Hindlimb muscle (tissue), 1 donor: Measurements from ENCODE around the gene SIRT3. TPM values are rescaled to one million over a fixed set of nuclear protein-coding genes. Genes with fewer than 3 reads are reported as not detected.

ENCODE experiments used
- DNase-seq: peaks from one replicate; pipeline ENCODE4 v3.0.0-alpha.2; 2013
- polyA plus RNA-seq: library from polyadenylated mRNA; unstranded; fragments of 120-200 nt; gene quantifications from one replicate; pipeline ENCODE4 v1.2.1, GENCODE V29; 2013; ENCODE audit not compliant: insufficient read length

The SIRT3 gene
- 25.5 TPM for polyA plus RNA-seq

- DNase-seq, result peak; percentile 79
Measured at GRCh38 chr11:235997-236773, at the start of gene SIRT3. Gene SIRT3 (minus strand): TSS chr11:236342. CDS start chr11:236328, 14 bp downstream.

GRCh38 chr11:285894-286220 lies 49.7 kb upstream of the SIRT3 start:
- DNase-seq, result no peak

GRCh38 chr11:285021-285893 lies 49.1 kb upstream of the SIRT3 start:
- no peak for DNase-seq

GRCh38 chr11:284105-285020 lies 48.2 kb upstream of the SIRT3 start:
- no peak for DNase-seq

GRCh38 chr11:283405-284104 lies 47.4 kb upstream of the SIRT3 start:
- DNase-seq, result no peak

- no peak for DNase-seq
Measured at GRCh38 chr11:282630-283360, 46.7 kb upstream of the SIRT3 start.

- no peak for DNase-seq
Measured at GRCh38 chr11:282171-282570, 46.0 kb upstream of the SIRT3 start.

GRCh38 chr11:281486-282161 lies 45.5 kb upstream of the SIRT3 start:
- no peak for DNase-seq

GRCh38 chr11:280706-281485 lies 44.8 kb upstream of the SIRT3 start:
- no peak for DNase-seq

- no peak for DNase-seq
Measured at GRCh38 chr11:279966-280705, 44.0 kb upstream of the SIRT3 start.

- no peak for DNase-seq
Measured at GRCh38 chr11:279040-279965, 43.2 kb upstream of the SIRT3 start.

- no peak for DNase-seq
Measured at GRCh38 chr11:278001-278951, 42.1 kb upstream of the SIRT3 start, which contains the start of gene NLRP6. Gene NLRP6 (plus strand): TSS chr11:278407. CDS start chr11:278570, 163 bp downstream.

GRCh38 chr11:276219-276618 lies 40.1 kb upstream of the SIRT3 start:
- no peak for DNase-seq

- no peak for DNase-seq
Measured at GRCh38 chr11:272931-273198, 36.7 kb upstream of the SIRT3 start.

- no peak for DNase-seq
Measured at GRCh38 chr11:272195-272930, 36.2 kb upstream of the SIRT3 start.

GRCh38 chr11:271319-271715 lies 35.2 kb upstream of the SIRT3 start:
- DNase-seq, result no peak
